ENCODE results near the gene KRT79.

GRCh38 chr12:52774629-52775250 is 59.4 kb downstream of the KRT79 start:
- no peak for TF ChIP-seq SUZ12 (IDR thresholded peaks at IDR 0.05; ENCODE audit: extremely low read depth, insufficient read depth, insufficient read length)
- no peak for TF ChIP-seq ZNF274 (IDR thresholded peaks at IDR 0.05; ENCODE audit: low read depth, low read length)
- no peak for TF ChIP-seq YY1 (IDR thresholded peaks at IDR 0.05; ENCODE audit: insufficient read depth, insufficient read length)
